Measurements from ENCODE around the gene TEP1.

DNA sequence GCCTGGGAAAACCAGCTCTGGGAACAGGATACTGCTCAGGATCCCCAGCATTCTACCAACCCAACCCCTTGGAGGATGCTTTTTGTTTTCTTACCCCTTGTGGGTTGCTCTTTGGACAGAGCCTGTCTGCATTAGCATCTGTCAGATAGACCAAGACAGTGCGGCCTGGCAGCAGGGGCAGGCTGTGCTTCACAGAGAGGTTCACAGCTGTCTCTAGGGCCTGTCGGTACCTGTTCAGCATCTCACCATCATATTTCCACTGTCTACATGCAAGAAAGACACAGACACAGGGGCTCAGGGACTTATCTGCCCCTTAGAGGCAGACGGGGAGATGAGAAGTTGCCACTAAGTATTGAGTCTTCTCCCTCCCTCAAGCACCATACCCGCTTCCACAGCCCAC lies 21.8 kb downstream of the TEP1 start:
- TF ChIP-seq, protein P1, sequence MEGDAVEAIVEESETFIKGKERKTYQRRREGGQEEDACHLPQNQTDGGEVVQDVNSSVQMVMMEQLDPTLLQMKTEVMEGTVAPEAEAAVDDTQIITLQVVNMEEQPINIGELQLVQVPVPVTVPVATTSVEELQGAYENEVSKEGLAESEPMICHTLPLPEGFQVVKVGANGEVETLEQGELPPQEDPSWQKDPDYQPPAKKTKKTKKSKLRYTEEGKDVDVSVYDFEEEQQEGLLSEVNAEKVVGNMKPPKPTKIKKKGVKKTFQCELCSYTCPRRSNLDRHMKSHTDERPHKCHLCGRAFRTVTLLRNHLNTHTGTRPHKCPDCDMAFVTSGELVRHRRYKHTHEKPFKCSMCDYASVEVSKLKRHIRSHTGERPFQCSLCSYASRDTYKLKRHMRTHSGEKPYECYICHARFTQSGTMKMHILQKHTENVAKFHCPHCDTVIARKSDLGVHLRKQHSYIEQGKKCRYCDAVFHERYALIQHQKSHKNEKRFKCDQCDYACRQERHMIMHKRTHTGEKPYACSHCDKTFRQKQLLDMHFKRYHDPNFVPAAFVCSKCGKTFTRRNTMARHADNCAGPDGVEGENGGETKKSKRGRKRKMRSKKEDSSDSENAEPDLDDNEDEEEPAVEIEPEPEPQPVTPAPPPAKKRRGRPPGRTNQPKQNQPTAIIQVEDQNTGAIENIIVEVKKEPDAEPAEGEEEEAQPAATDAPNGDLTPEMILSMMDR (IDR thresholded peaks at IDR 0.05) = no peak
- TF ChIP-seq POLR2AphosphoS5 (IDR thresholded peaks at IDR 0.05; ENCODE audit: insufficient read depth in 1 of 2, low read depth in 1 of 2) (no peak), POLR2A (IDR thresholded peaks at IDR 0.05) (no peak)

All from vagina (tissue), 2 donors.